ENCODE measurements around the gene HOOK1. TPM values are rescaled to one million over a fixed set of nuclear protein-coding genes. Genes with fewer than 3 reads are reported as not detected.

Gene HOOK1
- total RNA-seq, 1 donor from 2014 or later, result 24.6 TPM

DNA sequence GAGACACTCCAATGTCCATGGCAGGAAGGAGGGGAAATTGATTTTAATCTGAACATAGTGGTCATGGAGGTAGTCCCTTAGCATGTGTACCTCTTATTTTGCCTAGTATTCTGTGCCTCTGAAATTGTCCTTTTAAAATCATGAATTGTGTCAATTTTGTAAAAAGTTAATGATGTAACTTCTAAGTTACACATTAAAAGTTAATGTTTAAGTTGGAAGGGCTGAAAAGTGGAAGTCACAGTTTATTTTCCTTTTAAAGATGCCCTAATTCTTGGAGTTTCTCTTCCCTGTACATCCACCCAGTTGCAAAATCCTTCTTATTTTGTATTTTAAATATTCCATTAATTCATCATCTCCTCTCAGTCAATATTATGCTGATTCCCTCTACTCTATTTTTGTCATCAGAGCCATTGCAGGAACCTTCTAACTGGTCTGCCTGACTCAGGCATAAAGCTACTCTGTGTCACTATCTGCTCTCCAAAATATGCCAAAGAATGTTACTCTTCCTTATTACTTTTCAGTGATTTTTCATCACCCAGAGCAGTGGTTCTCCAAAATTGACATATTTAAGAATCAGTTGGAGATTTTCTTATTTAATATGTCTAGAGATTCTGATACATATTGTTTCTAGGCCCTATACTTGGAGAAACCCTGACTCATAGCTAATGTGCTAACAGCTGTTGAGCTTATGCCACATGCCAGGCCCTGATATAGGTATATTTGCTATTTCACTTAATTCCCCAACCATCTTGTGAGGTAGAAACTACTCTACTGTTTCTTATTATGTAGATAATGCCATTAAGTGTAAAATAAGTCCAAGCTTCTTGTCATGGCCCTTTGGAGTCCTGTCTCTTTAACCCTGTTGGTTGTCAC is 5.1 kb downstream of the HOOK1 start:
- H3K27ac ChIP-seq, result no peak overlapping the region
- H3K36me3 ChIP-seq, result no peaks in the 10 kb centered on the region
- no peak overlapping the region for H3K4me3 ChIP-seq
- no peak for DNase-seq (ENCODE audit: extremely low spot score in 2 of 2)
- H3K4me1 ChIP-seq, result peaks cover 8% of the 10 kb centered on the region
- intact Hi-C loops (cut with DNase I), result no loop called here
- H3K9me3 ChIP-seq, result no peaks in the 10 kb centered on the region
- no peaks in the 10 kb centered on the region for H3K27me3 ChIP-seq
- TF ChIP-seq POLR2A (IDR thresholded peaks at IDR 0.05), result no peak
- TF ChIP-seq, protein P1, sequence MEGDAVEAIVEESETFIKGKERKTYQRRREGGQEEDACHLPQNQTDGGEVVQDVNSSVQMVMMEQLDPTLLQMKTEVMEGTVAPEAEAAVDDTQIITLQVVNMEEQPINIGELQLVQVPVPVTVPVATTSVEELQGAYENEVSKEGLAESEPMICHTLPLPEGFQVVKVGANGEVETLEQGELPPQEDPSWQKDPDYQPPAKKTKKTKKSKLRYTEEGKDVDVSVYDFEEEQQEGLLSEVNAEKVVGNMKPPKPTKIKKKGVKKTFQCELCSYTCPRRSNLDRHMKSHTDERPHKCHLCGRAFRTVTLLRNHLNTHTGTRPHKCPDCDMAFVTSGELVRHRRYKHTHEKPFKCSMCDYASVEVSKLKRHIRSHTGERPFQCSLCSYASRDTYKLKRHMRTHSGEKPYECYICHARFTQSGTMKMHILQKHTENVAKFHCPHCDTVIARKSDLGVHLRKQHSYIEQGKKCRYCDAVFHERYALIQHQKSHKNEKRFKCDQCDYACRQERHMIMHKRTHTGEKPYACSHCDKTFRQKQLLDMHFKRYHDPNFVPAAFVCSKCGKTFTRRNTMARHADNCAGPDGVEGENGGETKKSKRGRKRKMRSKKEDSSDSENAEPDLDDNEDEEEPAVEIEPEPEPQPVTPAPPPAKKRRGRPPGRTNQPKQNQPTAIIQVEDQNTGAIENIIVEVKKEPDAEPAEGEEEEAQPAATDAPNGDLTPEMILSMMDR (IDR thresholded peaks at IDR 0.05), result no peak
- TF ChIP-seq POLR2AphosphoS5 (IDR thresholded peaks at IDR 0.05; ENCODE audit: insufficient read depth in 1 of 2, low read depth in 1 of 2), result no peak

DNA sequence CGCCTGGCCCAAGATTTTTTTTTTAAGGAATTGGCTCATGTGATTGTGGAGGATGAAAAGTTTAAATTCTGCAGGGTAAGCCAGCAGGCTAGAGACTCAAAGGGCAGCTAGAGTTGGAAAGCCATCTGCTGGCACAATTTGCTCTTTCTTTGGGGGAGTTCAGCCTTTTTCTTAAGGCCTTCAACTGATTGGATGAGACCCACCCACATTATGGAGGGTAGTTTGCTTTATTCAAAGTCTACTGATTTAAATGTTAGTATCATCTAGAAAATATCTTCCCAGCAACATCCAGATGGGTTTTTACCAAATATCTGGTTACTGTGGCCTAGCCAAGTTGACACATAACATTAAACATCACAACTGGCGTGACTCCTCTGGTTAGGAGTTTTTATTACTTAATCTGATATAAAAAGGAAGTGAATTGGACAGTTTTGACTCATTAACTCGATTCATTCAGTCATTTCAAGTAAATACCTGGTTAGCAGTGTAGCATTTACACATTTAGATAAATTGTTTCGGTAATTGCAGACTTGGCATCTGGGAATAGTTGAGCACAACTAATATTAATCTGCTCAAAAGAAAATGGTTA is 12.4 kb downstream of the HOOK1 start:
- Histone ChIP-seq H3K27me3 (no peaks in the 10 kb centered on the region), H3K4me3 (no peak overlapping the region), H3K9me3 (no peaks in the 10 kb centered on the region), H3K4me1 (peaks cover 12% of the 10 kb centered on the region), H3K36me3 (no peaks in the 10 kb centered on the region), H3K27ac (no peak overlapping the region)
- DNase-seq (ENCODE audit: extremely low spot score in 2 of 2), result no peak
- intact Hi-C loops (cut with DNase I), result no loop called here
- TF ChIP-seq, protein P1 (IDR thresholded peaks at IDR 0.05), result no peak
- TF ChIP-seq POLR2A (IDR thresholded peaks at IDR 0.05) (no peak), POLR2AphosphoS5 (IDR thresholded peaks at IDR 0.05; ENCODE audit: insufficient read depth in 1 of 2, low read depth in 1 of 2) (no peak)

DNA sequence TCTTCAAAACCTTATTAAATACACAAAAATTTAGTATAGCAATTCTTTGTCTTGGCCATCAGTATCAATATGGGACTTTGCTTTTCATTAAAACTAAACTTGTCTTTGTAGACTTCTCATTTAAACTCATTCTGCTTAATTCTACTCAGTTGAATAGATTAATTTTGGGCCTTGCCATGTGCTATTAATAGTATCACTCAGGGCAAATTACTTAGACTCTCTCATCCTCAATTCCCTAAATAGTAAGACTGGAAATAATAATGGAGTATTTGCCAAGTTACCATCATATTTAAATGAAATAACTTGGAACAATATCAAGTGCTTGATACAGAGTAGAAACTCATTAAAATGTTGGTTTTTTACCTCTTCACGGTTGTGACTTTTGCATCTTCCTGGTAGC is 13.4 kb downstream of the HOOK1 start:
- intact Hi-C loops (cut with DNase I), result no loop called here
- H3K27ac ChIP-seq, result no peak overlapping the region
- H3K4me1 ChIP-seq, result peaks cover 12% of the 10 kb centered on the region
- no peak overlapping the region for H3K4me3 ChIP-seq
- no peaks in the 10 kb centered on the region for H3K36me3 ChIP-seq
- H3K27me3 ChIP-seq, result no peaks in the 10 kb centered on the region
- no peak for DNase-seq (ENCODE audit: extremely low spot score in 2 of 2)
- TF ChIP-seq POLR2AphosphoS5 (IDR thresholded peaks at IDR 0.05; ENCODE audit: insufficient read depth in 1 of 2, low read depth in 1 of 2), result no peak
- no peaks in the 10 kb centered on the region for H3K9me3 ChIP-seq

GRCh38 chr1:59831529-59831928 is 16.8 kb downstream of the HOOK1 start:
- no peak for DNase-seq (ENCODE audit: extremely low spot score in 2 of 2)
- no peak overlapping the region for H3K4me3 ChIP-seq
- H3K4me1 ChIP-seq, result peaks cover 12% of the 10 kb centered on the region
- TF ChIP-seq, protein P1 (IDR thresholded peaks at IDR 0.05), result no peak
- TF ChIP-seq POLR2AphosphoS5 (IDR thresholded peaks at IDR 0.05; ENCODE audit: insufficient read depth in 1 of 2, low read depth in 1 of 2) (no peak), POLR2A (IDR thresholded peaks at IDR 0.05) (no peak)
- no peaks in the 10 kb centered on the region for H3K36me3 ChIP-seq
- H3K9me3 ChIP-seq, result no peaks in the 10 kb centered on the region
- H3K27ac ChIP-seq, result no peak overlapping the region
- intact Hi-C loops (cut with DNase I), result no loop called here
- H3K27me3 ChIP-seq, result no peaks in the 10 kb centered on the region

- no peak overlapping the region for H3K27ac ChIP-seq
Observed at GRCh38 chr1:59833022-59833421, 18.3 kb downstream of the HOOK1 start.

More at GRCh38 chr1:59833022-59833421, 18.3 kb downstream of the HOOK1 start:
- no peaks in the 10 kb centered on the region for H3K27me3 ChIP-seq
- TF ChIP-seq POLR2A (IDR thresholded peaks at IDR 0.05), result no peak
- TF ChIP-seq, protein P1 (IDR thresholded peaks at IDR 0.05), result no peak
- no peak for TF ChIP-seq POLR2AphosphoS5 (IDR thresholded peaks at IDR 0.05; ENCODE audit: insufficient read depth in 1 of 2, low read depth in 1 of 2)
- H3K36me3 ChIP-seq, result no peaks in the 10 kb centered on the region
- DNase-seq (ENCODE audit: extremely low spot score in 2 of 2), result no peak
- H3K4me1 ChIP-seq, result peaks cover 12% of the 10 kb centered on the region
- no peaks in the 10 kb centered on the region for H3K9me3 ChIP-seq
- intact Hi-C loops (cut with DNase I), result no loop called here
- H3K4me3 ChIP-seq, result no peak overlapping the region
